Left lung (tissue), 10 donors: ENCODE results near the gene COMT. TPM values are rescaled to one million over a fixed set of nuclear protein-coding genes. Genes with fewer than 3 reads are reported as not detected.
A peak's percentile ranks its signal among the peaks of the same experiment; 100 is the strongest.

Experiments used
- ATAC-seq: fragments of 200-7000 bp; cut with Tn5 transposase; one replicate; pipeline ENCODE4 v1.9.1; 2020; ENCODE audit warnings: moderate library complexity
- DNase-seq, 4 donors: peaks; one replicate each; pipeline ENCODE4 v3.0.0-alpha.2; 2013 to 2020
- H3K27ac ChIP-seq, 2 donors: fragments of 200-600 bp; sonication (generic) in 1 of 2; one replicate each; pipeline versions ENCODE4 v1.5.0 to v1.8.0; 2020 to 2021
- H3K27me3 ChIP-seq, 2 donors: fragments of 200-600 bp; sonication (generic) in 1 of 2; one replicate each; pipeline versions ENCODE4 v1.5.0 to v1.8.0; 2020 to 2021
- H3K36me3 ChIP-seq, 2 donors: fragments of 200-600 bp; sonication (generic) in 1 of 2; one replicate each; pipeline versions ENCODE4 v1.5.0 to v1.8.0; 2020 to 2021
- H3K4me1 ChIP-seq, 2 donors: fragments of 200-600 bp; one replicate each; pipeline ENCODE4 v1.8.0; 2021
- H3K4me3 ChIP-seq, 2 donors: fragments of 200-600 bp; sonication (generic) in 1 of 2; one replicate each; pipeline versions ENCODE4 v1.5.0 to v1.8.0; 2020 to 2021; ENCODE audit warnings: mild to moderate bottlenecking in 1 of 2
- H3K9me3 ChIP-seq, 2 donors: fragments of 200-600 bp; sonication (generic) in 1 of 2; one replicate each; pipeline versions ENCODE4 v1.5.0 to v1.8.0; 2020 to 2021
- intact Hi-C, 2 donors: fragments of 100-400 bp; cut with DNase I; formaldehyde crosslinking; loops; one replicate each; pipeline versions ENCODE4 v1.11.2 to v1.14.2; 2022
- polyA plus RNA-seq, 6 donors: library from polyadenylated mRNA; unstranded; fragments of 120-200 nt; gene quantifications; one replicate each; pipeline ENCODE4 v1.2.1, GENCODE V29; 2013; ENCODE audit not compliant: insufficient read length in 6 of 6
- total RNA-seq, 2 donors: library from RNA; stranded (reverse); fragmentation: NEBNext Ultra II Directional; extraction: Animal tissue kit (Norgen Biotek cat#: 25700); gene quantifications; one replicate each; pipeline ENCODE4 v1.2.1, GENCODE V29; 2021
- TF ChIP-seq, protein P1 (sequence below), 2 donors: fragments of 200-600 bp; sonication (generic) in 1 of 2; IDR thresholded peaks; one replicate each; pipeline versions ENCODE4 v1.5.0 to v1.8.0; 2021; ENCODE audit warnings: antibody characterized with exemption in 2 of 2
- donor health status: DM: no; HTN: yes; CAD: no.
- donor health status: DM: no; HTN: no; CAD: no.

COMT gene
- total and polyA plus RNA-seq, 8 donors: 90.1 to 249 (median 102) TPM

DNA sequence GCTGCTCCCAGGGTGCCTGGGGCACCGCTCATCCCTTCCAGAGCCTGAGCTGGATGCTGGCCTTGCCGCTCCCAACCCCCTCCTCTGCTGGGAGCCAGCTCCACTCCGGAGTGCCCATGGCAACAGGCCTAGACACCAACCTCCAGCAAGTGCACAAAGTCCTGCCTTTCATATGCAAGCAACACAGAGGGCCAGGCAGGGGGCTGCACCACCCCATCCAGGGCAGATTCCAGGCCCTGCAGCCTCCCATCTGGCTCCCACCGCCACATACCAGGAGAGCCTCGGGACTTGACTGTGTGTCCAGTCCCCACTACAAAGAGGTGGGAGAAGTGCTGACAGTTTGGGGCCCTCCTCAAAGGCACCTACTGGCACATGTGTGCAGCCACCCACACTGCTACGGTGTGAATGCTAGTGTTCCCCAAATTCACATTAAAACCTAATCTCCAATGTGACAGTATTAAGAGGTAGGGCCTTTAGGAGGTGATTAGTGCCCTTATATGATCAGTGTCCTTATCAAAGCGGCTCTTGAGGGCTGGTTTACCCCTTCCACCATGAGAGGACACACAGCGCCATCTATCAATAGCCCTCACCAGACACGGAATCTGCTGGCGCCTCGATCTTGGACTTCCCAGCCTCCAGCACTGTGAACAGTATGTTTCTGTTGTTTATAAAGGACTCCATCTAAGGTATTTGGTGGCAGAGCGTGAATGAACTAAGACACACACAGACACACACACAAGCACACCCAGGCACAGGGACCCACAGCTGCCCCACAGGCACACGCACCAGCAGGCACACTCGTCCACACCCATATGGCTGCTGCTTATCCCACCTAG, 58.9 kb downstream of the COMT start:
- H3K27me3 ChIP-seq: no peaks in the 10 kb centered on the region
- H3K4me3 ChIP-seq: no peak overlapping the region
- TF ChIP-seq, protein P1, sequence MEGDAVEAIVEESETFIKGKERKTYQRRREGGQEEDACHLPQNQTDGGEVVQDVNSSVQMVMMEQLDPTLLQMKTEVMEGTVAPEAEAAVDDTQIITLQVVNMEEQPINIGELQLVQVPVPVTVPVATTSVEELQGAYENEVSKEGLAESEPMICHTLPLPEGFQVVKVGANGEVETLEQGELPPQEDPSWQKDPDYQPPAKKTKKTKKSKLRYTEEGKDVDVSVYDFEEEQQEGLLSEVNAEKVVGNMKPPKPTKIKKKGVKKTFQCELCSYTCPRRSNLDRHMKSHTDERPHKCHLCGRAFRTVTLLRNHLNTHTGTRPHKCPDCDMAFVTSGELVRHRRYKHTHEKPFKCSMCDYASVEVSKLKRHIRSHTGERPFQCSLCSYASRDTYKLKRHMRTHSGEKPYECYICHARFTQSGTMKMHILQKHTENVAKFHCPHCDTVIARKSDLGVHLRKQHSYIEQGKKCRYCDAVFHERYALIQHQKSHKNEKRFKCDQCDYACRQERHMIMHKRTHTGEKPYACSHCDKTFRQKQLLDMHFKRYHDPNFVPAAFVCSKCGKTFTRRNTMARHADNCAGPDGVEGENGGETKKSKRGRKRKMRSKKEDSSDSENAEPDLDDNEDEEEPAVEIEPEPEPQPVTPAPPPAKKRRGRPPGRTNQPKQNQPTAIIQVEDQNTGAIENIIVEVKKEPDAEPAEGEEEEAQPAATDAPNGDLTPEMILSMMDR (IDR thresholded peaks at IDR 0.05): no peak
- H3K27ac ChIP-seq: no peak overlapping the region
- no peak for ATAC-seq
- peaks cover 0 to 16% of the 10 kb centered on the region in 2 donors for H3K9me3 ChIP-seq
- no peaks in the 10 kb centered on the region for H3K36me3 ChIP-seq
- DNase-seq: peak in 1 of 4 donors; percentile 62
- H3K4me1 ChIP-seq: peaks cover 0 to 11% of the 10 kb centered on the region in 2 donors
- intact Hi-C loops: no loop called here

DNA sequence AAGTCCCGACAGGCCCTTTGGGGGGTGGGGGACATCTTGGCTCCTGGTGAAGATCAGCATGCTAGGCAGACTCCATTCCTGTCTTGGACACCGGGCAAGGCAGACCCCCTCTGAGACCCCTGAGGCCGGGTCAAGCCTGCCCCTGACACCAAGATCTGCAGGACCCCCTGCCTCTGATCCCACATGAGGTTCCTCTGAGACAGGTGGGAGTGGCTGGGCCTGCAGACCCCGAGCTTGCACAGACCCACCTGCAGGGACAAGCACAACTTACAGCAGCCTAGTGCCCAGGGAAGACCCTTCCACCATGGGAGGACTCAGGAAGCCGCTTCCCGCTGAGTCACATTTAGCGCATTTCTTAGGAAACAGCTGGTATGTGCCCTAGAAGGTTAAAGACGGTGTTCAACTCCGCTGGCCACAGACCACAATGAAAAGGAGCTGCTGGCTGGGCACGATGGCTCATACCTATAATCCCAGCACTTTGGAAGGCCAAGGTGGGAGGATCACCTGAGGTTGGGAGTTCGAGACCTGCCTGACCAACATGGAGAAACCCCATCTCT, 59.6 kb downstream of the COMT start:
- H3K9me3 ChIP-seq: peaks cover 0 to 16% of the 10 kb centered on the region in 2 donors
- intact Hi-C loops: no loop called here
- H3K27me3 ChIP-seq: no peaks in the 10 kb centered on the region
- ATAC-seq (no peak), DNase-seq (peak in 1 of 4 donors; percentile 34)
- TF ChIP-seq, protein P1 (IDR thresholded peaks at IDR 0.05): no peak
- no peaks in the 10 kb centered on the region for H3K36me3 ChIP-seq
- H3K4me1 ChIP-seq: peaks cover 0 to 6% of the 10 kb centered on the region in 2 donors
- H3K4me3 ChIP-seq: no peak overlapping the region
- H3K27ac ChIP-seq: no peak overlapping the region

- H3K27me3 ChIP-seq: no peaks in the 10 kb centered on the region
- peaks cover 0 to 16% of the 10 kb centered on the region in 2 donors for H3K9me3 ChIP-seq
- TF ChIP-seq, protein P1 (IDR thresholded peaks at IDR 0.05): no peak
- intact Hi-C loops: no loop called here
- ATAC-seq: peak; percentile 35
- H3K4me1 ChIP-seq: peaks cover 0 to 6% of the 10 kb centered on the region in 2 donors
- H3K36me3 ChIP-seq: no peaks in the 10 kb centered on the region
- no peak overlapping the region for H3K4me3 ChIP-seq
- H3K27ac ChIP-seq: peak overlapping the region in 1 of 2 donors; percentile 8
- DNase-seq: peak in 3 of 4 donors; percentile 38 to 74 (median 68)
Measured at GRCh38 chr22:20002128-20002527, 60.6 kb downstream of the COMT start.

- H3K27ac ChIP-seq: peak overlapping the region in 1 of 2 donors; percentile 8
- ATAC-seq: no peak
- intact Hi-C loops: no loop called here
Measured at GRCh38 chr22:20002636-20003035, 61.1 kb downstream of the COMT start.

More at GRCh38 chr22:20002636-20003035, 61.1 kb downstream of the COMT start:
- DNase-seq: no peak
- peaks cover 0 to 6% of the 10 kb centered on the region in 2 donors for H3K4me1 ChIP-seq
- TF ChIP-seq, protein P1 (IDR thresholded peaks at IDR 0.05): no peak
- H3K27me3 ChIP-seq: no peaks in the 10 kb centered on the region
- peaks cover 0 to 16% of the 10 kb centered on the region in 2 donors for H3K9me3 ChIP-seq
- H3K4me3 ChIP-seq: no peak overlapping the region
- H3K36me3 ChIP-seq: no peaks in the 10 kb centered on the region
